CD4-positive, alpha-beta T cell (primary cell): ENCODE measurements around the gene ESYT2. TPM values are rescaled to one million over a fixed set of nuclear protein-coding genes. Genes with fewer than 3 reads are reported as not detected.

ENCODE experiments used
- ATAC-seq: fragments of 200-7000 bp; cut with Tn5 transposase; one replicate; pipeline ENCODE4 v1.10.0; 2022; ENCODE audit warnings: mild to moderate bottlenecking; ENCODE audit not compliant: poor library complexity
- CTCF ChIA-PET: fragments of 350-600 bp; sonication (Branson Sonifier 250); formaldehyde crosslinking; loops from one replicate; lab custom pipeline; 2021; ENCODE audit warnings: antibody characterized with exemption, inconsistent platforms; lab: Charles Lee
- POLR2A ChIA-PET: fragments of 350-600 bp; sonication (Branson Sonifier 250); formaldehyde crosslinking; loops from one replicate; lab custom pipeline; 2021; ENCODE audit warnings: antibody characterized with exemption, inconsistent platforms; lab: Charles Lee
- DNase-seq, 14 experiments: peaks; one replicate each; pipeline ENCODE4 v3.0.0-alpha.2; 2013 to 2020; ENCODE audit warnings: mixed read lengths in 2 of 14
- H3K27ac ChIP-seq, 2 donors: one replicate each; pipeline versions ENCODE4 v1.5.1 to v1.7.0; 2013; ENCODE audit warnings: low read length in 2 of 2, low read depth in 1 of 2, mild to moderate bottlenecking in 1 of 2
- H3K27me3 ChIP-seq, 2 experiments: 1 replicate in 1 of 2; 2 replicates in 1 of 2; pipeline versions ENCODE4 v1.6.1 to v1.7.0; 2013; ENCODE audit warnings: low read length in 2 of 2, control low read depth in 1 of 2, mild to moderate bottlenecking in 1 of 2, moderate library complexity in 1 of 2; ENCODE audit not compliant: insufficient read depth in 2 of 2, control insufficient read depth in 1 of 2
- H3K36me3 ChIP-seq: one replicate; pipeline ENCODE4 v1.6.1; 2013; ENCODE audit warnings: low read length, control low read depth; ENCODE audit not compliant: insufficient read depth
- H3K4me1 ChIP-seq: one replicate; pipeline ENCODE4 v1.6.1; 2013; ENCODE audit warnings: low read length, control low read depth; ENCODE audit not compliant: insufficient read depth
- H3K4me3 ChIP-seq: one replicate; pipeline ENCODE4 v1.5.1; 2013; ENCODE audit warnings: mild to moderate bottlenecking, low read length, moderate library complexity
- H3K9me3 ChIP-seq, 2 experiments: 1 replicate in 1 of 2; 2 replicates in 1 of 2; pipeline versions ENCODE4 v1.6.1 to v1.7.0; 2013; ENCODE audit warnings: low read length in 2 of 2, mild to moderate bottlenecking in 2 of 2, control low read depth in 1 of 2, moderate library complexity in 1 of 2; ENCODE audit not compliant: control insufficient read depth in 1 of 2, insufficient read depth in 1 of 2
- H3K27ac Mint-ChIP-seq: one replicate; pipeline ENCODE4 v1.8.0; 2020; ENCODE audit warnings: mixed read lengths
- H3K27me3 Mint-ChIP-seq: one replicate; pipeline ENCODE4 v1.8.0; 2021; ENCODE audit warnings: mixed read lengths
- H3K36me3 Mint-ChIP-seq: one replicate; pipeline ENCODE4 v1.8.0; 2021; ENCODE audit warnings: low read depth, mixed read lengths
- H3K4me1 Mint-ChIP-seq: one replicate; pipeline ENCODE4 v1.8.0; 2021; ENCODE audit warnings: low read depth, mixed read lengths
- H3K4me3 Mint-ChIP-seq: one replicate; pipeline ENCODE4 v1.8.0; 2020; ENCODE audit warnings: mild to moderate bottlenecking, mixed read lengths
- H3K9me3 Mint-ChIP-seq: one replicate; pipeline ENCODE4 v1.8.0; 2020; ENCODE audit warnings: mixed read lengths
- intact Hi-C, 2 experiments: fragments of 100-400 bp; cut with DNase I in 1 of 2; cut with micrococcal nuclease in 1 of 2; formaldehyde crosslinking; loops; one replicate each; pipeline versions ENCODE4 v1.15.1 to v1.9.0; 2023 to 2025; cut with DNase I, micrococcal nuclease
- total RNA-seq, 174 experiments: library from RNA in 2 of 174; stranded (reverse) in 2 of 174; gene quantifications; one replicate each; pipeline ENCODE4 v1.2.3 and lab custom pipeline; 2021 to 2026
- TF ChIP-seq, protein P1 (sequence below): fragments of 200-600 bp; IDR thresholded peaks from one replicate; pipeline ENCODE4 v1.8.0; 2022; ENCODE audit warnings: antibody characterized with exemption, mild to moderate bottlenecking

ESYT2 gene
- total RNA-seq, 2 experiments from 2014 or later = 106 to 112 TPM

DNA sequence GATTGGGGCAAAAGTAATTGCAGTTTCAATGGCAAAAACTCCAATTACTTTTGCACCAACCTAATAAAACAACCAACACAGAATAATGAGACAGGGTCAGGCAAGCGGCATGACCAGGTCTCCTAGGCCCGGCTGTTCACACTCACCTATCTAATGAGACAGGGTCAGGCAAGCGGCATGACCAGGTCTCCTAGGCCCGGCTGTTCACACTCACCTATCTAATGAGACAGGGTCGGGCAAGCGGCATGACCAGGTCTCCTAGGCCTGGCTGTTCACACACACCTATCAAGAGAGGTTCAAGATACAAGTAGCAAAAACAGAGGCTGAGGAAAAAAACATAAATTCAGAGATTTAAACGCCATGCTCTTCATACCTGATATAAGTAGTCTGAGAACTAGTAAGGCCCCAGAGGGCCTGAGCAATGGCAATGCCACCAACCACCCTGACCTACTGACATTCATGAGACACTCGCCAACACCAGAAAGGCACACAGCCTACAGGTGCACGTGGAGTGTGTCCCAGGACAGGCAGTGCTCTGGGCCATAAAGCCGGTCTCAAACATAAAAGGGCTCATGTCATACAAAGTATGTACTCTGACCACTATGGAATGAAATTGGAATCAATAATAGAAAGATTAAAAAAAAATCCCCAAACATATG, 84.1 kb downstream of the ESYT2 start:
- intact Hi-C loops = no loop called here
- Mint-ChIP-seq H3K9me3 (no peaks in the 10 kb centered on the region), H3K4me1 (no peaks in the 10 kb centered on the region), H3K36me3 (peaks cover 99% of the 10 kb centered on the region), H3K4me3 (no peak overlapping the region), H3K27ac (no peak overlapping the region), H3K27me3 (no peaks in the 10 kb centered on the region)
- TF ChIP-seq, protein P1, sequence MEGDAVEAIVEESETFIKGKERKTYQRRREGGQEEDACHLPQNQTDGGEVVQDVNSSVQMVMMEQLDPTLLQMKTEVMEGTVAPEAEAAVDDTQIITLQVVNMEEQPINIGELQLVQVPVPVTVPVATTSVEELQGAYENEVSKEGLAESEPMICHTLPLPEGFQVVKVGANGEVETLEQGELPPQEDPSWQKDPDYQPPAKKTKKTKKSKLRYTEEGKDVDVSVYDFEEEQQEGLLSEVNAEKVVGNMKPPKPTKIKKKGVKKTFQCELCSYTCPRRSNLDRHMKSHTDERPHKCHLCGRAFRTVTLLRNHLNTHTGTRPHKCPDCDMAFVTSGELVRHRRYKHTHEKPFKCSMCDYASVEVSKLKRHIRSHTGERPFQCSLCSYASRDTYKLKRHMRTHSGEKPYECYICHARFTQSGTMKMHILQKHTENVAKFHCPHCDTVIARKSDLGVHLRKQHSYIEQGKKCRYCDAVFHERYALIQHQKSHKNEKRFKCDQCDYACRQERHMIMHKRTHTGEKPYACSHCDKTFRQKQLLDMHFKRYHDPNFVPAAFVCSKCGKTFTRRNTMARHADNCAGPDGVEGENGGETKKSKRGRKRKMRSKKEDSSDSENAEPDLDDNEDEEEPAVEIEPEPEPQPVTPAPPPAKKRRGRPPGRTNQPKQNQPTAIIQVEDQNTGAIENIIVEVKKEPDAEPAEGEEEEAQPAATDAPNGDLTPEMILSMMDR = no peak
- Histone ChIP-seq H3K36me3 (peaks cover 92% of the 10 kb centered on the region), H3K4me1 (no peaks in the 10 kb centered on the region), H3K4me3 (no peak overlapping the region), H3K27me3 (no peaks in the 10 kb centered on the region), H3K9me3 (no peaks in the 10 kb centered on the region), H3K27ac (no peak overlapping the region)
- DNase-seq (no peak), ATAC-seq (no peak)
- POLR2A ChIA-PET = no interaction called here
- CTCF ChIA-PET = no interaction called here

DNA sequence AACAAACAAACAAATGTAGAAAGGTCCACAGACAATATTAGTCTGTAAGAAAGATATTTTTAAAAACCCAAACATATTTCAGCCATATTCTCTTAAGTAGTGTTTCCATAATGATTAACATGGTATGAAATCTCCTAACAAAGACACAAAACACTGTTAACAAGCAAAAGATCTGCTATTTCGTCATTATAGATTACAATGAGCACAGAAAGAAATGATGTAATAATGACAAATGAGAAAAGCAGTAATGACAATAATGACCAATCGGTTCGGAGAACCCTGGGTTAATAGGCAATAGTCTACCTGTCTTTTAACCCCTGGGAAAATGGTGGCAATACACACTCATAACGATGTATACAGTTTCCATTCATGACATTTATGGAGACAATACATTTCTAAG, 85.2 kb downstream of the ESYT2 start:
- ATAC-seq = no peak
- Mint-ChIP-seq H3K4me3 (no peak overlapping the region), H3K9me3 (no peaks in the 10 kb centered on the region), H3K36me3 (peaks cover 98% of the 10 kb centered on the region), H3K27ac (peak overlapping the region; percentile 47), H3K27me3 (no peaks in the 10 kb centered on the region), H3K4me1 (no peaks in the 10 kb centered on the region)
- Histone ChIP-seq H3K4me3 (no peak overlapping the region), H3K36me3 (peaks cover 95% of the 10 kb centered on the region), H3K4me1 (no peaks in the 10 kb centered on the region), H3K27ac (no peak overlapping the region), H3K9me3 (no peaks in the 10 kb centered on the region), H3K27me3 (no peaks in the 10 kb centered on the region)
- TF ChIP-seq, protein P1 = no peak
- ChIA-PET POLR2A (no interaction called here), CTCF (interaction anchor here (1.9 kb wide), 1 partner anchor 10 kb away, joined by 6 read pairs; no protein-coding TSS in a partner anchor)
- no peak for DNase-seq
- intact Hi-C loops = no loop called here

DNA sequence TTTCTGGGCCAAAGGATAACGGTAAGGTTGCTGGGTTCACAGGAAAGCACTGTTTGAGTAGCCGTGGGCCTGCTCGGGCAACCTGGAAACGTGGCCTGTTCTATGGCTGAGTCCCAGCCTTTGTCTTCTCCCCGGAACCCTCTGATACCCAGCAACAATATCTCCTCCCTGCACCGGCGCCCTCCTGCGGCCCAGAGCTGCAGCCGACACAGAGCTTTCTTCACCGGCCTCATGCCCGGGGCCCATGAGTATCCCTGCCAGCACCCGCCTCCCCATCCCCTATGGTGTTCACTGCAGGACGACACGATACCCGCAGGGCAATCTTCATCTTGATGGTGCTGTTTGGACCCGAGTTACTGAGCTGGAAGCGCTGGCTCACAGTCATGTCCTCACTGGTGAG, 86.1 kb downstream of the ESYT2 start:
- Histone ChIP-seq H3K4me3 (no peak overlapping the region), H3K27ac (no peak overlapping the region), H3K27me3 (no peaks in the 10 kb centered on the region), H3K36me3 (peaks cover 94% of the 10 kb centered on the region), H3K9me3 (no peaks in the 10 kb centered on the region), H3K4me1 (no peaks in the 10 kb centered on the region)
- no peak for DNase-seq
- POLR2A ChIA-PET = no interaction called here
- H3K36me3 Mint-ChIP-seq = peaks cover 98% of the 10 kb centered on the region
- TF ChIP-seq, protein P1 = no peak
- no peak for ATAC-seq
- intact Hi-C loops = no loop called here
- no peak overlapping the region for H3K4me3 Mint-ChIP-seq
- no peaks in the 10 kb centered on the region for H3K4me1 Mint-ChIP-seq
- CTCF ChIA-PET = interaction anchor here (1.9 kb wide), 1 partner anchor 9 kb away, joined by 6 read pairs; no protein-coding TSS in a partner anchor
- H3K27me3 Mint-ChIP-seq = no peaks in the 10 kb centered on the region
- H3K27ac Mint-ChIP-seq = no peak overlapping the region
- no peaks in the 10 kb centered on the region for H3K9me3 Mint-ChIP-seq
